GM19193 (cell line): ENCODE measurements around the gene PMIS2.

Source experiments
- POLR2A ChIP-seq: IDR thresholded peaks from 4 replicates; pipeline ENCODE4 v1.6.1; 2011; ENCODE audit not compliant: insufficient read depth, insufficient read length; ENCODE audit errors: extremely low read depth

Gene PMIS2

DNA sequence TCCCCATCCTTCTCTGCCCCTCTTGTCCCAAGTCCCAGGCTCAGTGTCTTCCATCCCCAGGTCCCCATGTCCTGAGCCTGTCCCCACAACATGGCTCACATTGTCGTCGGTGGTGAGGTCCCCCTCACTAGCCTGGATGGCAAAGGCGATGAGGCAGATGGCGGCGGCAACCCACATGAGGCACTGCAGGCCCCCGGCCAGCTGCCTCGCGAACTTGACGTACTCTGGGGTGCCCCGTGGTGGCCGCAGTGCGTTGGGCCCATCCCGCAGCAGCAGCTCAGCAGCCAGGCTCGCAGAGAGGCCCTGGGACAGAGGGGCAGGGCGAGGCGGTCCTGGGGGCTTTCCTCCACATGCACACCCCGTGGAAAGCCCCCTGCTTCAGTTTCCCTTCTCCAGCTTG lies 23.6 kb upstream of the PMIS2 start:
- TF ChIP-seq POLR2A, result no peak

GRCh38 chr19:35562776-35563175 lies 23.2 kb upstream of the PMIS2 start:
- no peak for TF ChIP-seq POLR2A

DNA sequence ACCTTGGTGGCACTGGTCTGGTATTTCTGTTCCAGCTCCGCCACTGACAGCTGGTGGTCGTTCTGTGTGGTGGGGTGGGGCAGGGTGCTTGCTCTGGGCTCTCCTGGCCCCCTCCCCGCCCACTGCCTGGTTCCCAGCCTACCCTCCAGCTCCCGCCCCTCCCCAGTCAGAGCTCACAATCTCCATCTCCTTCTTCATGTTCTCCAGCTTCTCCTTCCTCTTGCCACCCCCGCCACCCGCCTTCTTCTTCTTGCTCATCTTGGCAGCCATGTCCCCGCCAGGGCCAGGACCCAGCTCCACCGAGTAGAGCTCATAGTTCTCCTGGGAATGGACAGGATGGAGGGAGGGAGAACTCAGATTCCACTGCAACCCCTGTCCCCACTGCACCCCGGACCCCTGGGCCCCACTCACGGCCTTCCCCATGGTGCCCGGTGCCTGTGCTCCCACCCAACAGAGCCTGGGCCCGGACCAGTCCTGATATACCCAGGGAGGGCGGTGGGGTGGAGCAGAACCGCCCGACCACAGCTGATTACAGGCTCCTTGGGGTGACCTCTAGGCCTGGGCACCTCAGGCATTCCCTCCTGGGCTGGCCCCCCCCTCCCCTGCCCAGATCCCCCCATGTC lies 22.7 kb upstream of the PMIS2 start, which contains the start of gene ATP4A:
Gene ATP4A (minus strand): TSS at position 452 of the 623 bp plus-strand sequence. CDS start 29 bp downstream, at position 423.
- TF ChIP-seq POLR2A, result no peak

DNA sequence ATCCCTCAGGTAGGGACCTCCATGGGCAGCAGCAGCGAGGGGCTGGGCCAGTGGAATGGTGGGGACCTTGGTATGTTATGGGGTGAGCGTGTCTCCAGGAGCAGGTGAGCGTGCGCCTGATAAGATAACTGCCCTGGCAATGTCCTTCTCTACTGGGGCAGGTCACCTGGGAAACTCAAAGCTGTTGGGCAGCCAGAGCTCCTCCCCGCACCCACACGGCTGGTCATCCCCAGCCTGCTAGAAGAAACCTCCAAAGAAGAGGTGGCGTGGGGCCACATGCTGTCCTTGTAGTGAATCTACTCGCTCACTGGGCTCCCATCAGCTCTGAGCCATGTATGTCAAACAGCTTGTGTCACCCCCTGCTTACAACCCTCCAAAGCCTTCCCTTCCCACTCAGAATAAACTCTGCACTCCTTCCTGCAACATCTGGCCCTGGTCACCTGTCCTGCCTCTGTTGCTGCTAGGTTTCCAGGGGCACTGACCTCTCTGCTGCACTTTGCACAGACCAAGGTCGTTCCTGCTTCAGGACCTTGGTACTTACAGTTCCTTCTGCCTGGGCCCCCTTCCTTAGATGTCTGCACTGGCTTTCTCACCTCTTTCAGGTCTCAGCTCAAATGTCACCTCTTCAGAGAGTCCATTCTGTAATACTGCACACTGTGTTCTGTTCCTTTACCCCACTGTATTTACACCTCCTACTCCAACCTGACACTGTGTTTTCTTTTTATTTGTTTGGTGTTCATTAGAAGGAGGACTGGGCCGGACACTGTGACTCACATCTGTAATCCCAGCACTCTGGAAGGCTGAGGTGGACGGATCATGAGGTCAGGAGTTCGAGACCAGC lies 20.7 kb upstream of the PMIS2 start:
- no peak for TF ChIP-seq POLR2A

- TF ChIP-seq POLR2A, result no peak
Measured at GRCh38 chr19:35566738-35567137, 19.2 kb upstream of the PMIS2 start.

GRCh38 chr19:35569281-35569781 lies 16.6 kb upstream of the PMIS2 start:
- TF ChIP-seq POLR2A, result no peak

DNA sequence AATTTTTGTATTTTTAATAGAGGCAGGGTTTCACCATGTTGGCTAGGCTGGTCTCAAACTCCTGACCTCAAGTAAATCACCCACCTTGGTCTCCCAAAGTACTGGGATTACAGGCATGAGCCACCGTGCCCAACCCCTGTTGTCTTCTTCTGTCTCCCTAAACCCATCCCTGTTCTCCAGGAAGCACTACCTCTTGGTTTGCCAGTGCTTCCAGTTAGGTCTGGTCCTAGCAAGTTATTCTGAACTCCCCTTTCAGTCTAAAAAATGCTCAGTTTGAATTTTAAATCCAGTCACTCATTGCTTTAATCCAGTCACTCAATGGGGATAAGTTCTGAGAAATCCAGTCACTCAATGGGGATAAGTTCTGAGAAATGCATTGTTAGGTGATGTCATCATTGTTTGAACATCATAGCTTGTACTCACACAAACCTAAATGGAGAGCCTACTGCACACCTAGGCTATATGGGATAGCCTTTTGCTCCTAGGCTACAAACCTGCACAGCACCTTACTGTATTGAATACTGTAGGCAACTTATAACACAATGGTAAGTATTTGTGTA lies 14.5 kb upstream of the PMIS2 start:
- TF ChIP-seq POLR2A, result no peak

GRCh38 chr19:35577918-35578317 lies 8.1 kb upstream of the PMIS2 start:
- TF ChIP-seq POLR2A, result no peak

- no peak for TF ChIP-seq POLR2A
Measured at GRCh38 chr19:35578707-35579106, 7.3 kb upstream of the PMIS2 start.

DNA sequence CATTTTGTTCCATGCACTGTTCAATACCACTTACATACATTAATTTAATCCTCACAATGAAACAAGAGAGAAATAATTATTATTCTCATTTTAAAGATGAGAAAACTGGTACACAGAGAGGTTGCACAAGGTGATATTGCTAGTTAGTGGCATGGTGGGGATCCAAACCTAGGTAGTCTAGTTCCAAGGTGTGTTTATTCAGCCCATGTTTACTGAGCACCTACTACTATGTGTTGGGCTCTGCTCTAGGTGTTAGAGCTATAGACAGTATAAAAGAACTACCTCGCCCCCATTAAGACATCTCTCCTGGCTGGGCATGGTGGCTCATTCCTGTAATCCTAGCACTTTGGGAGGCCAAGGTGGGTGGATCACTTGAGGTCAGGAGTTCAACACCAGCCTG lies 3.2 kb upstream of the PMIS2 start:
- TF ChIP-seq POLR2A, result no peak

- TF ChIP-seq POLR2A, result no peak
Measured at GRCh38 chr19:35587321-35587720, 1.3 kb downstream of the PMIS2 start.

- no peak for TF ChIP-seq POLR2A
Measured at GRCh38 chr19:35590875-35591274, 4.9 kb downstream of the PMIS2 start.

- TF ChIP-seq POLR2A, result no peak
Measured at GRCh38 chr19:35592226-35592625, 6.3 kb downstream of the PMIS2 start.

DNA sequence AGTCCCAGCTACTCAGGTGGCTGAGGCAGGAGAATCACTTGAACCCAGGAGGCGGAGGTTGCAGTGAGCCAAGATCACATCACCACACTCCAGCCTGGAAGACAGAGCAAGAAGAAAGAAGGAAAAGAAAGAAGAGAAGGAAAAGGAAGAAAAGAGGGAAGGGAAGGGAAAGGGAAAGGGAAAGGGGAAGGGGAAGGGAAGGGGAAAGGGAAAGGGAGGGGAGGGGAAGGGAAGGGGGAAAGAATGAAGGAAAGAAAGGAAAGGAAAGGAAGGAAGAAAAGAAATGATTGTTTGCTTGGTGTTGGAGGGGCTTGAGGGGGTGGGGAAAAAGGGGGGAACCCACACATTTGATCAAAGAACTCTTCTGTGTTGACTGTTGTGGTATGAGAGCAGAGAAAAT lies 10.0 kb downstream of the PMIS2 start:
- no peak for TF ChIP-seq POLR2A

DNA sequence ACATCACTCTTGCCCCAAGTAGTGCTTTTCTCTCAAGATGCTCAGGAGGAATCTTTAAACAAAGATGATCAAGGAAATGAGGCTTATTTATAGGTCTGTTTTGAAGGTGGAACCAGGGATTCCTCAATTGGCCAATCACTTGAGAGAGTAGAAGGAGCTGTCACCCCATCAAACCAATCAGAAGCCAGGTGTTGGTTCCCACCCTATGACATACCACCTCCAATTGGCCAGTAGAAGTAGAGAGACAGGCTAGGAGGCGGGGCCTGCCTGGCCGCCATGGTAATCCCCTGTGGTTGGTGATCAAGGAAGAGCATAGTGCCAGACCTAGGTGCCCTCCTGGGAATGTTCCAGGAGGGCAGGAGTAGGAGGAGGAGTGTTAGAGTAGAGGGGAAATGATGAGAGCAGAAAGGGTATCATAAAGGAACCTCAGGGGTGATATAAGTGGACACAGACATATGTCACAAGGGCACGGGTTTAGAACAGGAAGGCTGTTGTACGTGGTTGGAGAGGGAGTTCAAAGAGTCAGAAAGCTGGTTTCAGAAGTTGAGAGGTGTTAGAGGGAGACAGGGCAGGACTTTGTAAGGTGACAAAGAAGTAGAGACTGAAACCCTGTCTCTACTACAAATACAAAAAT lies 10.5 kb downstream of the PMIS2 start:
- TF ChIP-seq POLR2A, result no peak
